ENCODE results near the gene ANKRD34A. TPM values are rescaled to one million over a fixed set of nuclear protein-coding genes. Genes with fewer than 3 reads are reported as not detected.
"Not testable (repeated sequence)": the region's sequence is repeated elsewhere in the genome, so short reads cannot be mapped to it uniquely, and the experiment has no call there.

ANKRD34A gene
- total RNA-seq, 3 donors from 2014 or later, result 0.16 to 0.98 (median 0.59) TPM

- no peaks in the 10 kb centered on the region for H3K27me3 ChIP-seq
- no peak for TF ChIP-seq CTCF (IDR thresholded peaks at IDR 0.05)
- no peak for TF ChIP-seq POLR2AphosphoS5 (IDR thresholded peaks at IDR 0.05)
- TF ChIP-seq POLR2A (IDR thresholded peaks at IDR 0.05), result no peak
- no peak overlapping the region for H3K27ac ChIP-seq
- no peaks in the 10 kb centered on the region for H3K9me3 ChIP-seq
- no peak overlapping the region for H3K4me3 ChIP-seq
- no peaks in the 10 kb centered on the region for H3K4me1 ChIP-seq
- H3K36me3 ChIP-seq, result no peaks in the 10 kb centered on the region
- no peak for DNase-seq (ENCODE audit: low spot score in 2 of 2)
- intact Hi-C loops (cut with DNase I; ENCODE audit: low total_unique reads), result no loop called here
Measured at GRCh38 chr1:145937436-145937835, 26.9 kb downstream of the ANKRD34A start.

GRCh38 chr1:145936247-145936646, 28.1 kb downstream of the ANKRD34A start:
- Histone ChIP-seq H3K27me3 (no peaks in the 10 kb centered on the region), H3K9me3 (no peaks in the 10 kb centered on the region), H3K4me3 (no peak overlapping the region), H3K4me1 (no peaks in the 10 kb centered on the region), H3K36me3 (no peaks in the 10 kb centered on the region), H3K27ac (peak overlapping the region; percentile 67 to 68)
- peak in 1 of 2 donors; percentile 61 for DNase-seq (ENCODE audit: low spot score in 2 of 2)
- intact Hi-C loops (cut with DNase I; ENCODE audit: low total_unique reads), result no loop called here
- TF ChIP-seq POLR2AphosphoS5 (IDR thresholded peaks at IDR 0.05) (no peak), POLR2A (IDR thresholded peaks at IDR 0.05) (no peak), CTCF (IDR thresholded peaks at IDR 0.05) (no peak)

- no peak for DNase-seq (ENCODE audit: low spot score in 2 of 2)
- Histone ChIP-seq H3K4me1 (no peaks in the 10 kb centered on the region), H3K27me3 (no peaks in the 10 kb centered on the region), H3K4me3 (no peak overlapping the region), H3K27ac (peak overlapping the region; percentile 61 to 68), H3K36me3 (no peaks in the 10 kb centered on the region), H3K9me3 (no peaks in the 10 kb centered on the region)
- TF ChIP-seq CTCF (IDR thresholded peaks at IDR 0.05) (no peak), POLR2AphosphoS5 (IDR thresholded peaks at IDR 0.05) (no peak), POLR2A (IDR thresholded peaks at IDR 0.05) (no peak)
- intact Hi-C loops (cut with DNase I; ENCODE audit: low total_unique reads), result no loop called here
Measured at GRCh38 chr1:145935708-145936107, 28.7 kb downstream of the ANKRD34A start.

- intact Hi-C loops (cut with DNase I; ENCODE audit: low total_unique reads), result not testable (repeated sequence)
Measured at GRCh38 chr1:145932522-145933009, 31.8 kb downstream of the ANKRD34A start.

GRCh38 chr1:145927916-145928643, 36.3 kb downstream of the ANKRD34A start:
- no peaks in the 10 kb centered on the region for H3K9me3 ChIP-seq
- H3K4me3 ChIP-seq, result peak overlapping the region; percentile 63 to 82 (median 67)
- no peak for DNase-seq (ENCODE audit: low spot score in 2 of 2)
- no peaks in the 10 kb centered on the region for H3K27me3 ChIP-seq
- no peak for TF ChIP-seq POLR2AphosphoS5 (IDR thresholded peaks at IDR 0.05)
- TF ChIP-seq CTCF (IDR thresholded peaks at IDR 0.05), result no peak
- no peak for TF ChIP-seq POLR2A (IDR thresholded peaks at IDR 0.05)
- H3K36me3 ChIP-seq, result no peaks in the 10 kb centered on the region
- H3K27ac ChIP-seq, result peak overlapping the region; percentile 96 to 97
- H3K4me1 ChIP-seq, result peaks cover 0 to 5% of the 10 kb centered on the region in 2 donors
- intact Hi-C loops (cut with DNase I; ENCODE audit: low total_unique reads), result no loop called here

More at GRCh38 chr1:145932522-145933009, 31.8 kb downstream of the ANKRD34A start:
- H3K9me3 ChIP-seq; H3K36me3 ChIP-seq; H3K27me3 ChIP-seq; DNase-seq (ENCODE audit: low spot score in 2 of 2); H3K4me1 ChIP-seq; H3K27ac ChIP-seq; H3K4me3 ChIP-seq: not testable (repeated sequence)

Data from breast epithelium (tissue), 4 donors.